SU-DHL-6 (cell line): Measurements from ENCODE around the gene MAML3.

Experiments used
- CTCF ChIP-seq: fragments of 200-600 bp; sonication (generic); IDR thresholded peaks from one replicate; pipeline ENCODE4 v1.5.1; 2017; ENCODE audit warnings: antibody characterized with exemption, mild to moderate bottlenecking, low read length, moderate library complexity; ENCODE audit not compliant: insufficient read depth, poor library complexity, severe bottlenecking
- EZH2phosphoT487 ChIP-seq: fragments of 200-600 bp; sonication (generic), shearing (Covaris generic); conservative IDR thresholded peaks from 2 replicates; pipeline ENCODE4 v1.6.1; 2018; ENCODE audit warnings: mild to moderate bottlenecking, antibody characterized with exemption, low read length, moderate library complexity, mixed read lengths

DNA sequence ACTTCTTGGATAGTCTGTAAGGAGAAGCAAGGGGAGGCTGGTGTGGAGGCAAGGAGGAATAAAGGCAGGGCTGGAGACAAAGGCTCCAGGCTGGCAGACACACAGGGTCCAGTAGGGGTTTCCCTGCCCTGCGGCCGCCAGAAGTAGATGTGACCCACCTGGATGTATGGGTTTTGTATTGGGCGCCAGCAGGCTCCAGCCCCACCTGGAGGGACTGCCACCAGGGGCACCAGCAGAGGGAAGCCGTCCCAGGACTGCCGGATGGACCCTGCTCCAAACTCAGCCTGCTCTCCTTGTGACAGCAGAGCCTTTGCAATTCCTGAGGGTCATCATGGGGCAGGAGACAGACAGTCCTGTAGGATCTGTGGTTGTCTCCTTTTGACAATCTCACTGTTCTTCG, 435.6 kb downstream of the MAML3 start:
- TF ChIP-seq EZH2phosphoT487 (no peak), CTCF (no peak)
